GM19372 (cell line): ENCODE results near the gene ASF1B.
A peak's percentile ranks its signal among the peaks of the same experiment; 100 is the strongest.
"Not testable (repeated sequence)": the region's sequence is repeated elsewhere in the genome, so short reads cannot be mapped to it uniquely, and the experiment has no call there.

Source experiments
- ATAC-seq: cut with Tn5 transposase; IDR thresholded peaks from one replicate; pipeline ENCODE4 v1.9.1; 2021; ENCODE audit warnings: mild to moderate bottlenecking, low read depth, moderate library complexity; ENCODE audit not compliant: unreplicated experiment

Gene ASF1B

GRCh38 chr19:14136509-14137281 lies at the start of gene ASF1B:
TSS of gene ASF1B (minus strand) at chr19:14136589. CDS start at chr19:14136456, 133 bp downstream.
- peak; percentile 80 for ATAC-seq

GRCh38 chr19:14185691-14186090 lies 49.3 kb upstream of the ASF1B start:
- not testable (repeated sequence) for ATAC-seq

- no peak for ATAC-seq
Observed at GRCh38 chr19:14185158-14185557, 48.8 kb upstream of the ASF1B start.

GRCh38 chr19:14183741-14184350 lies 47.5 kb upstream of the ASF1B start:
- ATAC-seq, result no peak

- no peak for ATAC-seq
Observed at GRCh38 chr19:14182476-14182875, 46.1 kb upstream of the ASF1B start.

GRCh38 chr19:14181906-14182305 lies 45.5 kb upstream of the ASF1B start:
- no peak for ATAC-seq

GRCh38 chr19:14181199-14181598 lies 44.8 kb upstream of the ASF1B start:
- ATAC-seq, result not testable (repeated sequence)

GRCh38 chr19:14177496-14178074 lies 41.2 kb upstream of the ASF1B start:
- no peak for ATAC-seq

- no peak for ATAC-seq
Observed at GRCh38 chr19:14175351-14175792, 39.0 kb upstream of the ASF1B start.

- no peak for ATAC-seq
Observed at GRCh38 chr19:14174883-14175282, 38.5 kb upstream of the ASF1B start.

GRCh38 chr19:14168993-14169392 lies 32.6 kb upstream of the ASF1B start:
- no peak for ATAC-seq

GRCh38 chr19:14168259-14168972 lies 32.0 kb upstream of the ASF1B start:
- no peak for ATAC-seq

- ATAC-seq, result no peak
Observed at GRCh38 chr19:14167576-14168138, 31.3 kb upstream of the ASF1B start.

GRCh38 chr19:14166999-14167575 lies 30.7 kb upstream of the ASF1B start:
- ATAC-seq, result no peak

GRCh38 chr19:14165990-14166830 lies 29.8 kb upstream of the ASF1B start:
- no peak for ATAC-seq

- no peak for ATAC-seq
Observed at GRCh38 chr19:14164724-14165493, 28.5 kb upstream of the ASF1B start.

- ATAC-seq, result no peak
Observed at GRCh38 chr19:14164082-14164481, 27.7 kb upstream of the ASF1B start.

- no peak for ATAC-seq
Observed at GRCh38 chr19:14162871-14163297, 26.5 kb upstream of the ASF1B start.

- ATAC-seq, result no peak
Observed at GRCh38 chr19:14161305-14161704, 24.9 kb upstream of the ASF1B start.
